ENCODE data around the gene XKR8. TPM values are rescaled to one million over a fixed set of nuclear protein-coding genes. Genes with fewer than 3 reads are reported as not detected.

XKR8 gene
- total and polyA plus RNA-seq, 7 experiments from 2014 or later, result 8.4 to 22.1 (median 10.7) TPM

DNA sequence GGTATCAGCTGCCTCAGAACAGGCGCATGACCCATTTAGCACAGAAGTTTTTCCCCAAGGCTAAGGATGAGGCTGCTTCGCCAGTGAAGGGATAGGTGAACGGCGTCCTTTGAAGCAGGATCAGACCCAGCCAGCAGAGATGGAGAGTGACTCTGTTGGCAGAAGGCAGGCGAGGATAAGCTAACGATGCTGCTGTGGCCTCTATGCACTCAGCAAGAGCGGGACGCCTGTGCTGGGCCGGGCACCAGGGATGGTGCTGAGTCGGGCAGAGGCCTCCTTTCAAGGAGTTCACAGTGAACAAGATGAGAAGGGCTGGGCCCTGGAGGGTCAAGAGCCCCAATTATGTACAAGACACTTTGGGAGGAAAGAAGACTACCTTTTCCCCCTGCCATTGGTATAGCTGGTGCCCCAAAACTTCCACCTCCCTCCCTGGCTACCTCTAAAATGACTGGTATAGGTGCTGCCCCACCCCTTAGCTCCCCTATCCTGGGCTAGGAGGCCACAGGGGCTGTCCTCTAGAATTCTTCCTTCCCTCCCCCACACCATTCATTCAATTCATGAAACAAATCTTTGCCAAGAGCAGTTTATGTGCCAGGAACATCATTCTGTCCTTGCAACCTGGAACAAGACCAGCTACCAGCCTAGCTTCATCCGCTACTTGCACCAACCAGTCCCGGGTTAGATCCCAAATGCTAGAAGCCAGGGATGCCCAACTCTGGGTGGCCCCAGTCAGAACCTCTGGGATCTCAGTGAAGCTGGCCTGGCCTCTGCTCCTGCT is 7.5 kb downstream of the XKR8 start:
- no peaks in the 10 kb centered on the region for H3K9me3 Mint-ChIP-seq
- H3K36me3 Mint-ChIP-seq, result peaks cover 0 to 10% (median 5%) of the 10 kb centered on the region in 5 donors
- Histone ChIP-seq H3K9me3 (ENCODE audit: control insufficient read depth in 2 of 3, low read length in 3 of 3) (no peaks in the 10 kb centered on the region), H3K4me1 (ENCODE audit: control insufficient read depth in 2 of 2, insufficient read depth in 2 of 2, low read length in 2 of 2) (peaks cover 0 to 5% of the 10 kb centered on the region in 2 donors), H3K27ac (ENCODE audit: low read depth, low read length) (no peak overlapping the region), H3K36me3 (ENCODE audit: control insufficient read depth in 2 of 3, insufficient read depth in 3 of 3, low read length in 3 of 3) (peaks cover 0 to 59% (median 0%) of the 10 kb centered on the region in 3 experiments), H3K27me3 (ENCODE audit: control insufficient read depth in 2 of 2, insufficient read depth in 2 of 2, low read length in 2 of 2) (no peaks in the 10 kb centered on the region), H3K4me3 (ENCODE audit: low read length) (no peak overlapping the region)
- DNase-seq (no peak), ATAC-seq (no peak)
- CTCF ChIA-PET, result no interaction called here
- H3K4me3 Mint-ChIP-seq, result no peak overlapping the region
- peak overlapping the region in 6 of 9 donors; percentile 9 to 58 (median 46) for H3K27ac Mint-ChIP-seq
- intact Hi-C loops (cut with micrococcal nuclease), result no loop called here
- no peaks in the 10 kb centered on the region for H3K27me3 Mint-ChIP-seq
- H3K4me1 Mint-ChIP-seq, result peaks cover 15 to 40% (median 23%) of the 10 kb centered on the region in 7 donors
- POLR2A ChIA-PET, result interaction anchor here (1.2 to 1.3 kb wide), 2 partner anchors 9 to 10 kb away, joined by 3 to 4 read pairs; no protein-coding TSS in a partner anchor

DNA sequence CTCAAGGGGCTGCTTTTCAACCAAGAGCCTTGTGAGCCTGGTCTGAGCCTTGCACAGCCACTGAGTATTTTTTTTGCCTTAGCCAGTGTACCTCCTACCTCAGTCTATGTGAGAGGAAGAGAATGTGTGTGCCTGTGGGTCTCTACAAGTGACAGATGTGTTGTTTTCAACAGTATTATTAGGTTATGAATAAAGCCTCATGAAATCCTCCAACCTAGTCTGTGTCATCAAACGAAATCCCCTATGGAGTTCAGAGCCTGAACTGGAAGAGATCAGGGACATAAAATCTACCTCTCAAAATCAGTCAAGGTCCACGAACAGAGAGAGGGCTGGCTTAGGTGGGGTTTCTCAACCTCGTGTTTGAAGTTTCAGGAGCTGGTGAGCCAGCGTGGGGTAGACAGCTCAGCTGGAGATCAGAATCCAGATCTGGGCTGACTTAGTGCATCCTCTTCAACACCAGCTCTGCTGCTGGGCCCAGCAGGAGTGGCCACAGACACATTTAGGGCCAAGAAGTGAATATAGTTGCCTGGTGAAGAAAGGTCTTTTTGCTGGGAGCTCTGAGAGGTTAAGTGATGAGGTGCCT is 8.2 kb downstream of the XKR8 start:
- H3K4me3 ChIP-seq (ENCODE audit: low read length), result no peak overlapping the region
- H3K36me3 ChIP-seq (ENCODE audit: control insufficient read depth in 2 of 3, insufficient read depth in 3 of 3, low read length in 3 of 3), result peaks cover 0 to 62% (median 0%) of the 10 kb centered on the region in 3 experiments
- H3K9me3 ChIP-seq (ENCODE audit: control insufficient read depth in 2 of 3, low read length in 3 of 3), result no peaks in the 10 kb centered on the region
- Mint-ChIP-seq H3K4me1 (peaks cover 14 to 40% (median 23%) of the 10 kb centered on the region in 7 donors), H3K36me3 (peaks cover 0 to 15% (median 5%) of the 10 kb centered on the region in 5 donors), H3K27ac (peak overlapping the region; percentile 9 to 75 (median 46)), H3K9me3 (no peaks in the 10 kb centered on the region), H3K27me3 (no peaks in the 10 kb centered on the region), H3K4me3 (no peak overlapping the region)
- intact Hi-C loops (cut with micrococcal nuclease), result no loop called here
- no peak overlapping the region for H3K27ac ChIP-seq (ENCODE audit: low read depth, low read length)
- DNase-seq, result no peak
- CTCF ChIA-PET, result no interaction called here
- no peak for ATAC-seq
- no peaks in the 10 kb centered on the region for H3K27me3 ChIP-seq (ENCODE audit: control insufficient read depth in 2 of 2, insufficient read depth in 2 of 2, low read length in 2 of 2)
- H3K4me1 ChIP-seq (ENCODE audit: control insufficient read depth in 2 of 2, insufficient read depth in 2 of 2, low read length in 2 of 2), result peaks cover 0 to 5% of the 10 kb centered on the region in 2 donors
- POLR2A ChIA-PET, result interaction anchor here (1.2 to 1.3 kb wide), 2 partner anchors 8 to 9 kb away, joined by 3 to 4 read pairs; no protein-coding TSS in a partner anchor

DNA sequence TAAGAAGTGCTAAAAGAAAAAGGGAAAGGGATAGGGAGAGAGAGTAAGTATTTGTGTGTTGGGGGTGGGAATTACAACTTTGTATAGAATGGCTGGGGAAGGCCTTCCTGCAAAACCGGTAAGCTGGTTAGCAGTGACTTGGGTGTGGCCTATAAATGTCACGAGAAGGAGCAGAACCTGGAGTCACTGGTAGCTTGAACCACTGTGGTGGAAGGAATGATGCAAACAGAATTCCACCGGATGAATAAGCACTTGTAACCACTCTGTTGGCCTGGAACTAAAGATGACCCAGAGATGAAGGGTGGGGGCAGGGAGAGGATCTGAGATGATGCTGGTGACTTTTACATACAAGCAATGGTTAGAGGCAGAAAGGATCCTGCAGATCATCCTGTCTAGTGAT is 8.9 kb downstream of the XKR8 start:
- Mint-ChIP-seq H3K4me3 (no peak overlapping the region), H3K27me3 (no peaks in the 10 kb centered on the region), H3K9me3 (no peaks in the 10 kb centered on the region), H3K27ac (peak overlapping the region in 8 of 9 donors; percentile 4 to 75 (median 40)), H3K36me3 (peaks cover 0 to 21% (median 5%) of the 10 kb centered on the region in 5 donors), H3K4me1 (peaks cover 14 to 36% (median 23%) of the 10 kb centered on the region in 7 donors)
- CTCF ChIA-PET, result no interaction called here
- Histone ChIP-seq H3K27ac (ENCODE audit: low read depth, low read length) (no peak overlapping the region), H3K27me3 (ENCODE audit: control insufficient read depth in 2 of 2, insufficient read depth in 2 of 2, low read length in 2 of 2) (no peaks in the 10 kb centered on the region), H3K4me1 (ENCODE audit: control insufficient read depth in 2 of 2, insufficient read depth in 2 of 2, low read length in 2 of 2) (peaks cover 0 to 5% of the 10 kb centered on the region in 2 donors), H3K9me3 (ENCODE audit: control insufficient read depth in 2 of 3, low read length in 3 of 3) (no peaks in the 10 kb centered on the region), H3K4me3 (ENCODE audit: low read length) (no peak overlapping the region), H3K36me3 (ENCODE audit: control insufficient read depth in 2 of 3, insufficient read depth in 3 of 3, low read length in 3 of 3) (peaks cover 0 to 62% (median 4%) of the 10 kb centered on the region in 3 experiments)
- POLR2A ChIA-PET, result no interaction called here
- no peak for DNase-seq
- intact Hi-C loops (cut with micrococcal nuclease), result no loop called here
- ATAC-seq, result no peak

DNA sequence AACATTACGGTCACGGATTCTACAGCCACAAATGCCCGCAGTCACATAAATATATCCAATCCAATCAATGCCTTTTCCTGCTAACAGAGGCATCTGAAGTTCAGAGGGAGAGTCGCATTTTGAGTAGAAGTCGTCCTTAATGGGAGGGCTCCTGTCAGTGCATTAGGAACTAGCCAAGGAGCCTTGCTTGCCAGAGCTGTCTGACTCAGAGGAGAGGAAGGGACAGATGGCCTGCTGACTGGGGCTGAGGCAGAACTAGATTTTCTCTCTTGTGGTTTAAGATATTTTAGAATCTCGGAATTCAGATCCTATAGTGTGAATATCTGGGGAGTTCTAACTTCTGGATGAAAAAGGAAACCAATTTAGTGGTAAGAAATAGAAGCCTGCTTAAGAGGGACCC is 10.6 kb downstream of the XKR8 start:
- H3K4me1 ChIP-seq (ENCODE audit: control insufficient read depth in 2 of 2, insufficient read depth in 2 of 2, low read length in 2 of 2), result peaks cover 0 to 5% of the 10 kb centered on the region in 2 donors
- H3K9me3 Mint-ChIP-seq, result no peaks in the 10 kb centered on the region
- H3K27ac ChIP-seq (ENCODE audit: low read depth, low read length), result peak overlapping the region; percentile 23
- ChIA-PET POLR2A (interaction anchor here (1.1 to 2.4 kb wide), 2 partner anchors 10 to 31 kb away, joined by 3 to 8 read pairs; partner anchors contain the start of gene XKR8), CTCF (interaction anchor here (0.5 to 3.5 kb wide), 4 partner anchors 10 to 803 kb away, joined by 3 to 20 read pairs (median 5); no protein-coding TSS in a partner anchor)
- H3K27me3 ChIP-seq (ENCODE audit: control insufficient read depth in 2 of 2, insufficient read depth in 2 of 2, low read length in 2 of 2), result no peaks in the 10 kb centered on the region
- H3K4me3 Mint-ChIP-seq, result no peak overlapping the region
- no peaks in the 10 kb centered on the region for H3K9me3 ChIP-seq (ENCODE audit: control insufficient read depth in 2 of 3, low read length in 3 of 3)
- H3K27ac Mint-ChIP-seq, result peak overlapping the region in 8 of 9 donors; percentile 8 to 57 (median 34)
- H3K4me1 Mint-ChIP-seq, result peaks cover 14 to 36% (median 23%) of the 10 kb centered on the region in 7 donors
- no peak for DNase-seq
- H3K36me3 Mint-ChIP-seq, result peaks cover 0 to 26% (median 5%) of the 10 kb centered on the region in 5 donors
- H3K27me3 Mint-ChIP-seq, result no peaks in the 10 kb centered on the region
- intact Hi-C loops (cut with micrococcal nuclease), result no loop called here
- H3K36me3 ChIP-seq (ENCODE audit: control insufficient read depth in 2 of 3, insufficient read depth in 3 of 3, low read length in 3 of 3), result peaks cover 0 to 58% (median 4%) of the 10 kb centered on the region in 3 experiments
- no peak for ATAC-seq
- H3K4me3 ChIP-seq (ENCODE audit: low read length), result no peak overlapping the region

DNA sequence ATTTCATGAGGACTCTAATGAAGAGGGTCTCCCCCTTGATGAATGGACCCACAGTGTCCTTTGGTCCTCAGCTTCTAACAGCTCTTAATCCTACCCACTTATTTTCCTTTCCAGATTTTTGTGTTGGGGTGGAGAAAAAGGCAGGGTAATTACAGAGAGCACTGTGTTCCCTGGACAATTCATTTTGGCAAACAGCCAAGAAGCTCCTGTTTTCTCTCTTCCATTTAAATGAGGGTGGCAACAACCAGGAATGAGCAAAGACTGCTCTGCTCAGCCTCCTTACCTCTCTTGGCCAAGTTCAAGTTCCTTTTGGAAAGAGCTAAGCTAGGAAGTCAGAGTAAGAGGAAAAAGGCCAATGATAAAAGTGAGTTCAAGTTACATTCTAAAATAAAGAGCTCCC is 11.9 kb downstream of the XKR8 start:
- H3K27me3 ChIP-seq (ENCODE audit: control insufficient read depth in 2 of 2, insufficient read depth in 2 of 2, low read length in 2 of 2), result no peaks in the 10 kb centered on the region
- H3K27ac ChIP-seq (ENCODE audit: low read depth, low read length), result no peak overlapping the region
- intact Hi-C loops (cut with micrococcal nuclease), result no loop called here
- peaks cover 0 to 5% of the 10 kb centered on the region in 2 donors for H3K4me1 ChIP-seq (ENCODE audit: control insufficient read depth in 2 of 2, insufficient read depth in 2 of 2, low read length in 2 of 2)
- Mint-ChIP-seq H3K4me1 (peaks cover 14 to 36% (median 23%) of the 10 kb centered on the region in 7 donors), H3K36me3 (peaks cover 0 to 23% (median 5%) of the 10 kb centered on the region in 5 donors), H3K9me3 (no peaks in the 10 kb centered on the region), H3K27ac (peak overlapping the region in 3 of 9 donors; percentile 12 to 68 (median 52)), H3K27me3 (no peaks in the 10 kb centered on the region), H3K4me3 (no peak overlapping the region)
- CTCF ChIA-PET, result interaction anchor here (0.5 to 3.5 kb wide), 4 partner anchors 9 to 301 kb away, joined by 3 to 20 read pairs (median 6); no protein-coding TSS in a partner anchor
- no peak overlapping the region for H3K4me3 ChIP-seq (ENCODE audit: low read length)
- no peaks in the 10 kb centered on the region for H3K9me3 ChIP-seq (ENCODE audit: control insufficient read depth in 2 of 3, low read length in 3 of 3)
- H3K36me3 ChIP-seq (ENCODE audit: control insufficient read depth in 2 of 3, insufficient read depth in 3 of 3, low read length in 3 of 3), result peaks cover 0 to 45% (median 4%) of the 10 kb centered on the region in 3 experiments
- ATAC-seq (no peak), DNase-seq (no peak)
- POLR2A ChIA-PET, result interaction anchor here (1.1 to 1.3 kb wide), 3 partner anchors 8 to 140 kb away, joined by 3 to 4 read pairs (median 3); no protein-coding TSS in a partner anchor

DNA sequence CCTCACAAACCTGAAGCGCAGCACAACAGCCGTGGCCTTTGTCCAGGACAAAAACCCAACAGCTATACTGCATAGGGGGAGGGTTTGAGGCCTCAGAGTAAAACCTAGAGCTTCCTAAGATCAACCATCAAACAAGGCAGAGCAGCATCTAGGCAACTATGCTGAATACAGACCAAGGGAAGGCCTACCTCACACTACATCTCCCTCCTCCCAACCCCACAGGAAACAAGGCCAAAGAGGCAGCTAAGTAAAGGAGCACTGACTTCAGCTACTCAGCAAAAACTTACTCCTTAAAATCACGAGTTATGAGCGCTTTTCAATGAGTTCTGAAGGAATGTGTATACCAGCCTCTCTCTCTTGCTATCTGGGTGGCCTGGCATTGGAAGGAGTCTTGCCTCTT is 12.4 kb downstream of the XKR8 start:
- H3K4me3 ChIP-seq (ENCODE audit: low read length), result no peak overlapping the region
- H3K4me1 Mint-ChIP-seq, result peaks cover 14 to 36% (median 23%) of the 10 kb centered on the region in 7 donors
- ChIA-PET CTCF (interaction anchor here (0.6 to 3.5 kb wide), 3 partner anchors 8 to 302 kb away, joined by 3 to 20 read pairs (median 7); no protein-coding TSS in a partner anchor), POLR2A (interaction anchor here (1.1 to 1.3 kb wide), 3 partner anchors 8 to 140 kb away, joined by 3 to 4 read pairs (median 3); no protein-coding TSS in a partner anchor)
- DNase-seq (no peak), ATAC-seq (no peak)
- no peaks in the 10 kb centered on the region for H3K9me3 Mint-ChIP-seq
- no peaks in the 10 kb centered on the region for H3K27me3 Mint-ChIP-seq
- intact Hi-C loops (cut with micrococcal nuclease), result no loop called here
- peak overlapping the region in 2 of 9 donors; percentile 70 to 80 for H3K27ac Mint-ChIP-seq
- H3K36me3 Mint-ChIP-seq, result peaks cover 0 to 26% (median 7%) of the 10 kb centered on the region in 5 donors
- H3K27ac ChIP-seq (ENCODE audit: low read depth, low read length), result no peak overlapping the region
- H3K4me3 Mint-ChIP-seq, result no peak overlapping the region
- H3K9me3 ChIP-seq (ENCODE audit: control insufficient read depth in 2 of 3, low read length in 3 of 3), result no peaks in the 10 kb centered on the region
- peaks cover 0 to 5% of the 10 kb centered on the region in 2 donors for H3K4me1 ChIP-seq (ENCODE audit: control insufficient read depth in 2 of 2, insufficient read depth in 2 of 2, low read length in 2 of 2)
- H3K27me3 ChIP-seq (ENCODE audit: control insufficient read depth in 2 of 2, insufficient read depth in 2 of 2, low read length in 2 of 2), result no peaks in the 10 kb centered on the region
- peaks cover 0 to 41% (median 4%) of the 10 kb centered on the region in 3 experiments for H3K36me3 ChIP-seq (ENCODE audit: control insufficient read depth in 2 of 3, insufficient read depth in 3 of 3, low read length in 3 of 3)
